AG09309 (cell line): ENCODE results near the gene TWIST2.

Experiments used
- DNase-seq: peaks from one replicate; pipeline ENCODE4 v3.0.0-alpha.2; 2010; ENCODE audit warnings: low read depth
- H3K4me3 ChIP-seq: 2 replicates; pipeline ENCODE4 v1.5.1; 2011; ENCODE audit warnings: mild to moderate bottlenecking, low read depth, low read length, moderate library complexity; ENCODE audit not compliant: control insufficient read depth
- CTCF ChIP-seq: IDR thresholded peaks from 2 replicates; pipeline ENCODE4 v1.5.1; 2011; ENCODE audit warnings: mild to moderate bottlenecking, low read depth, low read length, inconsistent platforms; ENCODE audit not compliant: insufficient read depth, control insufficient read depth; ENCODE audit errors: missing control alignments

Gene TWIST2

GRCh38 chr2:238950551-238950950, 102.7 kb downstream of the TWIST2 start:
- H3K4me3 ChIP-seq: no peak overlapping the region

DNA sequence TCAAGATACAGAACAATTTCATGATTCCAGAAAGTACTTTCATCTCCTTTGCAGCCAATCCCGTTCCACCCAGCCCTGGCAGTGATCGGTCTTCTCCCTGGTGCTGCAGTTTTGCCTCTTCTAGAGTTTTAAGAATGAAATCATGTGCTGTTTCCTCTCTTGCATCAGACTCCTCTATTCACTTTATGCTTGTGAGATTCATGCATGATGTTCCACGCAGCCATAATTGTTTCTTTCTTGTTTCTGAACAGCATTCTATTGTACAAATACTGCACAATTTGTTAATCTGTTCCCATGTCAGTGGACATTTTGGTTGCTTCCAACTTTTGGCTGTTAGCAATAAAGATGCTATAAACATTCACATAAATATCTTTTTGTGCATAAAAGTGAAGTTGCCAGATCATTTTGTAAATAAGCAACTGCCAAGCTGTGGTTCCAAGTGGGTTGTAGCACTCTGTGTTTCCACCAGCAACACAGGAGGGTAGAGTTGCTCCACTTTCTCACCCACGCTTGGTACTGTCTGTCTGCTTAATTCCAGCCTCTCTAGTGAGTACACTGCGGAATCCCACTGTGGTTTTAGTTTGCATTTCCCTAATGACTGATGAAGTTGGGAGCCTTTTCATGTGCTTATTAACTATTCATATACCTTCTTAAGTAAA, 104.5 kb downstream of the TWIST2 start:
- no peak for TF ChIP-seq CTCF
- DNase-seq: no peak
- no peak overlapping the region for H3K4me3 ChIP-seq

More at GRCh38 chr2:238950551-238950950, 102.7 kb downstream of the TWIST2 start:
- DNase-seq: no peak
- no peak for TF ChIP-seq CTCF

GRCh38 chr2:238954841-238955591, 107.1 kb downstream of the TWIST2 start:
- no peak for TF ChIP-seq CTCF
- H3K4me3 ChIP-seq: no peak overlapping the region
- no peak for DNase-seq

- no peak for DNase-seq
- no peak overlapping the region for H3K4me3 ChIP-seq
- no peak for TF ChIP-seq CTCF
These were observed 108.0 kb downstream of the TWIST2 start for GRCh38 chr2:238955648-238956531.

DNA sequence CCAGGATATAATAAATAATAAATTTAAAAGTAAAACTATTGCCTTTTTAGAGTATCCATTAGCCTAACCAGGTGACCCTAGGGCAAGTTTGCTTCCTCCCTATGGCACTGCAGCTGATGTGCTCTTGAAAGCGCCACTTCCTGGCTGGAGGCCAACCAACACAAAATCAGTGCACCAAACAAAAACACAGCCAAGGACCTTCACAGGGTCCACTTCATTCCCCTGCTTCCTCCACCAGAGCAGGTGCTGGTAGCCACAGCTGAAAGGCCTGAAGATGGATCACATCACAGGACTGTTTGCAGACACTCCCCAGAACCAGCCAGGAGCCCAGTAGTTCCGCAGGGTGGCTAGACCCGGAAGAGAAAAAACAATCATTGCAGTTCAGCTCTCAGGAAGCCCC, 108.8 kb downstream of the TWIST2 start:
- no peak for DNase-seq
- TF ChIP-seq CTCF: no peak
- H3K4me3 ChIP-seq: no peak overlapping the region
